ENCODE results near the gene EXOC4.

EXOC4 gene

DNA sequence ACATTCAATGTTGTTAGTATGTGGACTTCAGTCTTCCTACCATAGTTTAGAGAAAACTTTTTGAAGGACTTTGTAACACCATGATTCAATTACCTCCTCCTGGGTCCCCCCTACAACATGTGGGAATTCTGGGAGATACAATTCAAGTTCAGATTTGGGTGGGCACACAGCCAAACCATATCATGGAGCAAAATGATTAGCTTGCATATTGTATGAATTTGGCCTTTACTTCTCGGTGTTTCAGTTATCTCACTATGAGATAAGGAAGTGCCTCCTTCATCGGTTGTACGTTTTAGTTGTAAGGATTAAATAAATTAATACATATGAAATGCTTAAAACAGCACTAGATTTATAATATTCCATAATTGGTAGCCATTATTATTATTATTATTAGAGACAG, 428.7 kb downstream of the EXOC4 start:
- no peaks in the 10 kb centered on the region for H3K36me3 ChIP-seq (ENCODE audit: control insufficient read depth, low read length)
- H3K27ac ChIP-seq (ENCODE audit: low read depth, low read length), result no peak overlapping the region

GRCh38 chr7:133682364-133683181, 429.7 kb downstream of the EXOC4 start:
- Histone ChIP-seq H3K9me2 (replicated peaks; ENCODE audit: control insufficient read depth, low read length) (no peaks in the 10 kb centered on the region), H3K9me3 (ENCODE audit: control insufficient read depth, insufficient read depth, low read length) (no peaks in the 10 kb centered on the region), H3K27ac (ENCODE audit: low read depth, low read length) (no peak overlapping the region), H3K79me2 (ENCODE audit: control insufficient read depth, low read length) (no peaks in the 10 kb centered on the region), H4K20me1 (ENCODE audit: control insufficient read depth, insufficient read depth, low read depth, low read length) (no peaks in the 10 kb centered on the region), H3K4me3 (ENCODE audit: low read length) (no peak overlapping the region), H3F3A (ENCODE audit: control insufficient read depth, insufficient read depth) (no peaks in the 10 kb centered on the region), H3K4me2 (ENCODE audit: low read length) (no peak overlapping the region), H3K27me3 (ENCODE audit: control insufficient read depth, low read length) (no peaks in the 10 kb centered on the region), H3K4me1 (ENCODE audit: control insufficient read depth, low read length) (no peaks in the 10 kb centered on the region), H3K36me3 (ENCODE audit: control insufficient read depth, low read length) (no peaks in the 10 kb centered on the region)
- TF ChIP-seq, protein P1, sequence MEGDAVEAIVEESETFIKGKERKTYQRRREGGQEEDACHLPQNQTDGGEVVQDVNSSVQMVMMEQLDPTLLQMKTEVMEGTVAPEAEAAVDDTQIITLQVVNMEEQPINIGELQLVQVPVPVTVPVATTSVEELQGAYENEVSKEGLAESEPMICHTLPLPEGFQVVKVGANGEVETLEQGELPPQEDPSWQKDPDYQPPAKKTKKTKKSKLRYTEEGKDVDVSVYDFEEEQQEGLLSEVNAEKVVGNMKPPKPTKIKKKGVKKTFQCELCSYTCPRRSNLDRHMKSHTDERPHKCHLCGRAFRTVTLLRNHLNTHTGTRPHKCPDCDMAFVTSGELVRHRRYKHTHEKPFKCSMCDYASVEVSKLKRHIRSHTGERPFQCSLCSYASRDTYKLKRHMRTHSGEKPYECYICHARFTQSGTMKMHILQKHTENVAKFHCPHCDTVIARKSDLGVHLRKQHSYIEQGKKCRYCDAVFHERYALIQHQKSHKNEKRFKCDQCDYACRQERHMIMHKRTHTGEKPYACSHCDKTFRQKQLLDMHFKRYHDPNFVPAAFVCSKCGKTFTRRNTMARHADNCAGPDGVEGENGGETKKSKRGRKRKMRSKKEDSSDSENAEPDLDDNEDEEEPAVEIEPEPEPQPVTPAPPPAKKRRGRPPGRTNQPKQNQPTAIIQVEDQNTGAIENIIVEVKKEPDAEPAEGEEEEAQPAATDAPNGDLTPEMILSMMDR (IDR thresholded peaks at IDR 0.05; ENCODE audit: low read depth, low read length, poor library complexity, severe bottlenecking), result no peak
- no peak for TF ChIP-seq EZH2phosphoT487 (IDR thresholded peaks at IDR 0.05; ENCODE audit: borderline replicate concordance, low read length)

More for the DNA sequence above, 428.7 kb downstream of the EXOC4 start:
- Histone ChIP-seq H3K4me2 (ENCODE audit: low read length) (no peak overlapping the region), H3K9me2 (replicated peaks; ENCODE audit: control insufficient read depth, low read length) (no peaks in the 10 kb centered on the region), H3K4me1 (ENCODE audit: control insufficient read depth, low read length) (no peaks in the 10 kb centered on the region), H3K79me2 (ENCODE audit: control insufficient read depth, low read length) (no peaks in the 10 kb centered on the region), H4K20me1 (ENCODE audit: control insufficient read depth, insufficient read depth, low read depth, low read length) (no peaks in the 10 kb centered on the region), H3F3A (ENCODE audit: control insufficient read depth, insufficient read depth) (no peaks in the 10 kb centered on the region), H3K27me3 (ENCODE audit: control insufficient read depth, low read length) (no peaks in the 10 kb centered on the region), H3K4me3 (ENCODE audit: low read length) (no peak overlapping the region), H3K9me3 (ENCODE audit: control insufficient read depth, insufficient read depth, low read length) (no peaks in the 10 kb centered on the region)
- TF ChIP-seq, protein P1 (IDR thresholded peaks at IDR 0.05; ENCODE audit: low read depth, low read length, poor library complexity, severe bottlenecking), result no peak
- no peak for TF ChIP-seq EZH2phosphoT487 (IDR thresholded peaks at IDR 0.05; ENCODE audit: borderline replicate concordance, low read length)

DNA sequence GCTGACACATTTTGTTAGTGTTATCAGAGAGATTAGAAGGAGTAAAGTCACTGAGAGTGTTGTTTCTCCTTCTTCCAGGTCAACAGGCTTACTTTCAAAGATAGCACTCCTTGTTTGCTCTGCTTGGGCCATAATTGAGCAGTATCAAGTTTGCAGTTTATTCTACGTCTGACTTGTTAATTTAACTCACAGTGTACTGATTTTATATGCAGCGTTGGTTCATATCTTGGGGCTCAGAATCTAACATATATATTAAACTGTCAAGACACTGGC, 430.2 kb downstream of the EXOC4 start:
- H3K9me2 ChIP-seq (replicated peaks; ENCODE audit: control insufficient read depth, low read length), result no peaks in the 10 kb centered on the region
- no peaks in the 10 kb centered on the region for H3K4me1 ChIP-seq (ENCODE audit: control insufficient read depth, low read length)
- no peaks in the 10 kb centered on the region for H3K36me3 ChIP-seq (ENCODE audit: control insufficient read depth, low read length)
- no peaks in the 10 kb centered on the region for H3K9me3 ChIP-seq (ENCODE audit: control insufficient read depth, insufficient read depth, low read length)
- no peak overlapping the region for H3K4me3 ChIP-seq (ENCODE audit: low read length)
- TF ChIP-seq, protein P1 (IDR thresholded peaks at IDR 0.05; ENCODE audit: low read depth, low read length, poor library complexity, severe bottlenecking), result no peak
- no peak for TF ChIP-seq EZH2phosphoT487 (IDR thresholded peaks at IDR 0.05; ENCODE audit: borderline replicate concordance, low read length)
- no peaks in the 10 kb centered on the region for H3K79me2 ChIP-seq (ENCODE audit: control insufficient read depth, low read length)
- H3K27ac ChIP-seq (ENCODE audit: low read depth, low read length), result no peak overlapping the region
- H3F3A ChIP-seq (ENCODE audit: control insufficient read depth, insufficient read depth), result no peaks in the 10 kb centered on the region
- no peak overlapping the region for H3K4me2 ChIP-seq (ENCODE audit: low read length)
- H3K27me3 ChIP-seq (ENCODE audit: control insufficient read depth, low read length), result no peaks in the 10 kb centered on the region
- no peaks in the 10 kb centered on the region for H4K20me1 ChIP-seq (ENCODE audit: control insufficient read depth, insufficient read depth, low read depth, low read length)

All from DOHH2 (cell line).